Glutamatergic neuron (in vitro differentiated cells): ENCODE data around the gene TRIM29. TPM values are rescaled to one million over a fixed set of nuclear protein-coding genes. Genes with fewer than 3 reads are reported as not detected.

Experiments
- DNase-seq: peaks from one replicate; pipeline ENCODE4 v3.0.0; 2022
- H3K27ac Mint-ChIP-seq: one replicate; pipeline ENCODE4 v1.8.0; 2020; ENCODE audit warnings: mild to moderate bottlenecking, mixed read lengths, inconsistent platforms; ENCODE audit not compliant: unreplicated experiment
- H3K27me3 Mint-ChIP-seq: one replicate; pipeline ENCODE4 v1.8.0; 2020; ENCODE audit warnings: mild to moderate bottlenecking, moderate library complexity, mixed read lengths, inconsistent platforms; ENCODE audit not compliant: unreplicated experiment
- H3K36me3 Mint-ChIP-seq: one replicate; pipeline ENCODE4 v1.8.0; 2020; ENCODE audit warnings: mild to moderate bottlenecking, mixed read lengths, inconsistent platforms; ENCODE audit not compliant: unreplicated experiment
- H3K4me1 Mint-ChIP-seq: one replicate; pipeline ENCODE4 v1.8.0; 2020; ENCODE audit warnings: mild to moderate bottlenecking, low read depth, mixed read lengths, inconsistent platforms; ENCODE audit not compliant: unreplicated experiment
- H3K4me3 Mint-ChIP-seq: one replicate; pipeline ENCODE4 v1.8.0; 2020; ENCODE audit warnings: mild to moderate bottlenecking, mixed read lengths, inconsistent platforms; ENCODE audit not compliant: unreplicated experiment
- H3K9me3 Mint-ChIP-seq: one replicate; pipeline ENCODE4 v1.8.0; 2020; ENCODE audit warnings: mild to moderate bottlenecking, moderate library complexity, mixed read lengths, inconsistent platforms; ENCODE audit not compliant: unreplicated experiment
- total RNA-seq: library from RNA; stranded (reverse); fragmentation: NEBNext Ultra II Directional; extraction: Animal tissue kit (Norgen Biotek cat#: 25700); gene quantifications from one replicate; pipeline ENCODE4 v1.2.1, GENCODE V29; 2021; ENCODE audit not compliant: unreplicated experiment
- TF ChIP-seq, protein P1 (sequence below): fragments of 200-600 bp; sonication (generic); IDR thresholded peaks from one replicate; pipeline ENCODE4 v1.5.0; 2021; ENCODE audit not compliant: partially characterized antibody, unreplicated experiment

TRIM29 gene
- total RNA-seq, 1 donor from 2014 or later: not detected

- H3K4me1 Mint-ChIP-seq: no peaks in the 10 kb centered on the region
- H3K9me3 Mint-ChIP-seq: peaks cover 8% of the 10 kb centered on the region
- peaks cover 19% of the 10 kb centered on the region for H3K27me3 Mint-ChIP-seq
- no peak overlapping the region for H3K27ac Mint-ChIP-seq
- no peak for DNase-seq
- H3K4me3 Mint-ChIP-seq: peak overlapping the region; percentile 83
- no peaks in the 10 kb centered on the region for H3K36me3 Mint-ChIP-seq
- TF ChIP-seq, protein P1, sequence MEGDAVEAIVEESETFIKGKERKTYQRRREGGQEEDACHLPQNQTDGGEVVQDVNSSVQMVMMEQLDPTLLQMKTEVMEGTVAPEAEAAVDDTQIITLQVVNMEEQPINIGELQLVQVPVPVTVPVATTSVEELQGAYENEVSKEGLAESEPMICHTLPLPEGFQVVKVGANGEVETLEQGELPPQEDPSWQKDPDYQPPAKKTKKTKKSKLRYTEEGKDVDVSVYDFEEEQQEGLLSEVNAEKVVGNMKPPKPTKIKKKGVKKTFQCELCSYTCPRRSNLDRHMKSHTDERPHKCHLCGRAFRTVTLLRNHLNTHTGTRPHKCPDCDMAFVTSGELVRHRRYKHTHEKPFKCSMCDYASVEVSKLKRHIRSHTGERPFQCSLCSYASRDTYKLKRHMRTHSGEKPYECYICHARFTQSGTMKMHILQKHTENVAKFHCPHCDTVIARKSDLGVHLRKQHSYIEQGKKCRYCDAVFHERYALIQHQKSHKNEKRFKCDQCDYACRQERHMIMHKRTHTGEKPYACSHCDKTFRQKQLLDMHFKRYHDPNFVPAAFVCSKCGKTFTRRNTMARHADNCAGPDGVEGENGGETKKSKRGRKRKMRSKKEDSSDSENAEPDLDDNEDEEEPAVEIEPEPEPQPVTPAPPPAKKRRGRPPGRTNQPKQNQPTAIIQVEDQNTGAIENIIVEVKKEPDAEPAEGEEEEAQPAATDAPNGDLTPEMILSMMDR: no peak
These were observed 30.4 kb upstream of the TRIM29 start for GRCh38 chr11:120168108-120168959.

GRCh38 chr11:120167659-120168058, 29.7 kb upstream of the TRIM29 start:
- no peak overlapping the region for H3K4me3 Mint-ChIP-seq
- no peak for DNase-seq
- no peak overlapping the region for H3K27ac Mint-ChIP-seq
- peaks cover 18% of the 10 kb centered on the region for H3K27me3 Mint-ChIP-seq
- TF ChIP-seq, protein P1: no peak
- H3K36me3 Mint-ChIP-seq: no peaks in the 10 kb centered on the region
- peaks cover 8% of the 10 kb centered on the region for H3K9me3 Mint-ChIP-seq
- H3K4me1 Mint-ChIP-seq: no peaks in the 10 kb centered on the region

GRCh38 chr11:120160436-120160835, 22.5 kb upstream of the TRIM29 start:
- TF ChIP-seq, protein P1: no peak
- Mint-ChIP-seq H3K27ac (no peak overlapping the region), H3K27me3 (no peaks in the 10 kb centered on the region), H3K36me3 (peaks cover 5% of the 10 kb centered on the region), H3K4me1 (no peaks in the 10 kb centered on the region), H3K9me3 (peaks cover 2% of the 10 kb centered on the region), H3K4me3 (no peak overlapping the region)
- no peak for DNase-seq

- H3K9me3 Mint-ChIP-seq: peaks cover 4% of the 10 kb centered on the region
- H3K4me3 Mint-ChIP-seq: no peak overlapping the region
- peaks cover 12% of the 10 kb centered on the region for H3K36me3 Mint-ChIP-seq
- no peak overlapping the region for H3K27ac Mint-ChIP-seq
- no peaks in the 10 kb centered on the region for H3K4me1 Mint-ChIP-seq
- TF ChIP-seq, protein P1: no peak
- no peak for DNase-seq
- peaks cover 4% of the 10 kb centered on the region for H3K27me3 Mint-ChIP-seq
These were observed 15.3 kb upstream of the TRIM29 start for GRCh38 chr11:120153221-120153620.

DNA sequence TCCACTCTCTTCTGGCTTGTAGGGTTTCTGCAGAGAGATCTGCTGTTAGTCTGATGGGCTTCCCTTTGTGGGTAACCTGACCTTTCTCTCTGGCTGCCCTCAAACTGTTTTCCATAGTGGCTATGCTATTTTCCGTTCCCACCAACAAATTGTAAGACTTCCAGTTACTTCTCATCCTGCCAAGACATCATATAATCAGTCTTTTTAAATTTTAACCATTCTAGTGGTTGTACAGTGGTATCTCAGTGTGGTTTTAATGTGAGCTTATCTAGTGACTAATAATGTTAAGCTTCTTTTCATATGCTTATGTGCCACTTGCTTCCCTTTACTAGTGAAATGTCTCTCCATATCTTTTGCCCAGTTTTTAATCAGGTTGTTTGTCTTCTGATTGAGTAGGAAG, 13.6 kb upstream of the TRIM29 start:
- peaks cover 4% of the 10 kb centered on the region for H3K4me1 Mint-ChIP-seq
- TF ChIP-seq, protein P1: no peak
- no peak for DNase-seq
- peaks cover 12% of the 10 kb centered on the region for H3K36me3 Mint-ChIP-seq
- H3K9me3 Mint-ChIP-seq: peaks cover 4% of the 10 kb centered on the region
- H3K27me3 Mint-ChIP-seq: peaks cover 4% of the 10 kb centered on the region
- no peak overlapping the region for H3K4me3 Mint-ChIP-seq
- no peak overlapping the region for H3K27ac Mint-ChIP-seq
